ENCODE measurements around the gene CCDC15.

The CCDC15 gene

GRCh38 chr11:125072961-125073590 lies 119.1 kb downstream of the CCDC15 start:
- no peaks in the 10 kb centered on the region for H3K79me2 ChIP-seq
- H3K27me3 ChIP-seq (ENCODE audit: control insufficient read depth, insufficient read depth, low read length) = no peaks in the 10 kb centered on the region
- H2AFZ ChIP-seq = no peak overlapping the region
- no peaks in the 10 kb centered on the region for H3K36me3 ChIP-seq (ENCODE audit: control insufficient read depth, insufficient read depth, low read length)
- H3K9ac ChIP-seq = no peak overlapping the region
- H3K4me3 ChIP-seq (ENCODE audit: low read depth, low read length) = no peak overlapping the region
- H3K4me1 ChIP-seq = no peaks in the 10 kb centered on the region
- no peaks in the 10 kb centered on the region for H3K9me3 ChIP-seq (ENCODE audit: control insufficient read depth, low read length)
- no peak overlapping the region for H3K4me2 ChIP-seq (ENCODE audit: low read length)
- TF ChIP-seq CTCF (IDR thresholded peaks at IDR 0.05) = no peak
- H3K27ac ChIP-seq = no peak overlapping the region

- Histone ChIP-seq H3K4me3 (ENCODE audit: low read depth, low read length) (no peak overlapping the region), H3K4me2 (ENCODE audit: low read length) (no peak overlapping the region), H3K4me1 (no peaks in the 10 kb centered on the region), H3K27me3 (ENCODE audit: control insufficient read depth, insufficient read depth, low read length) (no peaks in the 10 kb centered on the region), H3K9me3 (ENCODE audit: control insufficient read depth, low read length) (no peaks in the 10 kb centered on the region), H3K36me3 (ENCODE audit: control insufficient read depth, insufficient read depth, low read length) (no peaks in the 10 kb centered on the region), H3K9ac (no peak overlapping the region), H3K27ac (no peak overlapping the region), H2AFZ (no peak overlapping the region), H3K79me2 (no peaks in the 10 kb centered on the region)
- no peak for TF ChIP-seq CTCF (IDR thresholded peaks at IDR 0.05)
Measured at GRCh38 chr11:125073616-125074483, 119.8 kb downstream of the CCDC15 start.

DNA sequence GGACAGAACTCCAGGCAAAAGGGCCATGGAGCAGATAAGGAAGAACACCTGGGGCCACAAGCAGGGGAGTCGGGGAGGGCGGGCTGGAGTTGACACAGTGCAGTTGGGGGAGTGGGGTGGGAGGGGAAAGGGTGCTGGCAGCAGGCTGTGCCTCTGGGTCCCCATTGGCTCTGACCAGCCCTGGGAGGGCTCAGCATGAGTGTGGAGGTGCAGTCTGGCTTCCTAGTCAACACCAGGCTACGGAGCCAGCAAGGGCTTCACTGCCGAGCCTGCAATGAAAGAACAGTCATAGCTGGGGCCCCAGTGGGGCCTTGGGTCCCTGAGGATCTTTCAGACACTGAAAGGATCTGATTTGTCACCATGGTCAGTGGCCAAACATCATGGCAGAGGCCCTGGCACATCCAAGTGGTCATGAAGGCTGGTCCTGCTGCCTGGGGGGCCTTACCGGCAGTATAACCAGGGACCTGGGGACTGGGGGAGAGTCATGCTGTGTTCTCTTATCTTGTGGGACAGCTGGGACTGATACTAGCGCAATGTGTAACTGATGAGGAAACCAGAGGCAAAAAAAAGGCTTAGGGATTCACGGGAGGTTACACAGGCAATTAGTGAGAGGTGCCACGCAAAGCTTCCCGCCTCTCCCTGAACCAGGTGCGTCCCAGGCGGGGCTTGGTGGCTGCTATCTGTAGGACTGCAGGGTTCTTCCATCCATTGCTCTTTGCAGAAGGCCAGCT lies 120.7 kb downstream of the CCDC15 start:
- H3K27ac ChIP-seq = no peak overlapping the region
- no peaks in the 10 kb centered on the region for H3K4me1 ChIP-seq
- H3K4me3 ChIP-seq (ENCODE audit: low read depth, low read length) = no peak overlapping the region
- H3K9ac ChIP-seq = no peak overlapping the region
- H3K36me3 ChIP-seq (ENCODE audit: control insufficient read depth, insufficient read depth, low read length) = no peaks in the 10 kb centered on the region
- no peak for TF ChIP-seq CTCF (IDR thresholded peaks at IDR 0.05)
- H3K27me3 ChIP-seq (ENCODE audit: control insufficient read depth, insufficient read depth, low read length) = no peaks in the 10 kb centered on the region
- H2AFZ ChIP-seq = no peak overlapping the region
- no peaks in the 10 kb centered on the region for H3K79me2 ChIP-seq
- no peak overlapping the region for H3K4me2 ChIP-seq (ENCODE audit: low read length)
- no peaks in the 10 kb centered on the region for H3K9me3 ChIP-seq (ENCODE audit: control insufficient read depth, low read length)

- H2AFZ ChIP-seq = no peak overlapping the region
- H3K9ac ChIP-seq = no peak overlapping the region
- no peak overlapping the region for H3K4me3 ChIP-seq (ENCODE audit: low read depth, low read length)
- H3K4me2 ChIP-seq (ENCODE audit: low read length) = no peak overlapping the region
- no peaks in the 10 kb centered on the region for H3K27me3 ChIP-seq (ENCODE audit: control insufficient read depth, insufficient read depth, low read length)
- H3K4me1 ChIP-seq = no peaks in the 10 kb centered on the region
- H3K36me3 ChIP-seq (ENCODE audit: control insufficient read depth, insufficient read depth, low read length) = no peaks in the 10 kb centered on the region
- H3K79me2 ChIP-seq = no peaks in the 10 kb centered on the region
- H3K27ac ChIP-seq = no peak overlapping the region
- no peaks in the 10 kb centered on the region for H3K9me3 ChIP-seq (ENCODE audit: control insufficient read depth, low read length)
- TF ChIP-seq CTCF (IDR thresholded peaks at IDR 0.05) = no peak
Measured at GRCh38 chr11:125075242-125075625, 121.2 kb downstream of the CCDC15 start.
